Mesenchymal stem cell (in vitro differentiated cells and primary cell): Measurements from ENCODE around the gene DLG4.

Experiments used
- DNase-seq: peaks from one replicate; pipeline ENCODE4 v3.0.0-alpha.2; 2013
- H2AFZ ChIP-seq: one replicate; pipeline ENCODE4 v1.6.1; 2013; ENCODE audit warnings: low read depth, mild to moderate bottlenecking, control low read depth, inconsistent platforms, low read length, moderate library complexity
- H2AK5ac ChIP-seq: 2 replicates; pipeline ENCODE4 v1.6.1; 2013; ENCODE audit warnings: low read length, moderate library complexity, mild to moderate bottlenecking, inconsistent platforms; ENCODE audit not compliant: severe bottlenecking
- H2BK120ac ChIP-seq: one replicate; pipeline ENCODE4 v1.6.1; 2013; ENCODE audit warnings: low read depth, mild to moderate bottlenecking, inconsistent platforms, low read length, moderate library complexity
- H2BK12ac ChIP-seq, 2 experiments: one replicate each; pipeline ENCODE4 v1.6.1; 2013; ENCODE audit warnings: inconsistent platforms in 2 of 2, low read length in 2 of 2, mild to moderate bottlenecking in 2 of 2, moderate library complexity in 2 of 2, control low read depth in 1 of 2
- H2BK15ac ChIP-seq: one replicate; pipeline ENCODE4 v1.6.1; 2013; ENCODE audit warnings: mild to moderate bottlenecking, low read depth, inconsistent platforms; ENCODE audit not compliant: poor library complexity, severe bottlenecking
- H2BK5ac ChIP-seq: 2 replicates; pipeline ENCODE4 v1.6.1; 2013; ENCODE audit warnings: low read depth, mild to moderate bottlenecking, low read length, control low read depth, inconsistent platforms; ENCODE audit not compliant: poor library complexity, severe bottlenecking
- H3K14ac ChIP-seq, 2 experiments: one replicate each; pipeline ENCODE4 v1.6.1; 2013; ENCODE audit warnings: inconsistent platforms in 2 of 2, low read length in 2 of 2, control low read depth in 1 of 2, mild to moderate bottlenecking in 1 of 2, moderate library complexity in 1 of 2
- H3K18ac ChIP-seq, 2 experiments: one replicate each; pipeline ENCODE4 v1.6.1; 2013; ENCODE audit warnings: inconsistent platforms in 2 of 2, low read length in 2 of 2, control low read depth in 1 of 2, low read depth in 1 of 2, mild to moderate bottlenecking in 1 of 2
- H3K23ac ChIP-seq, 2 experiments: one replicate each; pipeline ENCODE4 v1.6.1; 2013; ENCODE audit warnings: inconsistent platforms in 2 of 2, low read length in 2 of 2, mild to moderate bottlenecking in 2 of 2, moderate library complexity in 2 of 2, control low read depth in 1 of 2
- H3K27ac ChIP-seq: 2 replicates; pipeline ENCODE4 v1.5.1; 2013; ENCODE audit warnings: mild to moderate bottlenecking, moderate library complexity, low read length, control low read depth, inconsistent platforms; ENCODE audit not compliant: poor library complexity, severe bottlenecking
- H3K27me3 ChIP-seq, 2 experiments: 2 replicates each; pipeline versions ENCODE4 v1.6.1 to v1.7.0; 2013; ENCODE audit warnings: low read length in 2 of 2, mild to moderate bottlenecking in 2 of 2, moderate library complexity in 2 of 2, control low read depth in 1 of 2, inconsistent platforms in 1 of 2; ENCODE audit not compliant: control insufficient read depth in 1 of 2, insufficient read depth in 1 of 2
- H3K36me3 ChIP-seq, 2 experiments: 2 replicates each; pipeline versions ENCODE4 v1.6.1 to v1.7.0; 2013; ENCODE audit warnings: low read length in 2 of 2, control low read depth in 1 of 2, inconsistent platforms in 1 of 2, low read depth in 1 of 2, mild to moderate bottlenecking in 1 of 2; ENCODE audit not compliant: insufficient read depth in 2 of 2, control insufficient read depth in 1 of 2
- H3K4ac ChIP-seq, 2 experiments: one replicate each; pipeline ENCODE4 v1.6.1; 2013; ENCODE audit warnings: inconsistent platforms in 2 of 2, low read length in 2 of 2, mild to moderate bottlenecking in 2 of 2, moderate library complexity in 2 of 2, control low read depth in 1 of 2, low read depth in 1 of 2
- H3K4me1 ChIP-seq: 2 replicates; pipeline ENCODE4 v1.6.1; 2013; ENCODE audit warnings: low read depth, low read length, control low read depth; ENCODE audit not compliant: control insufficient read depth, insufficient read depth
- H3K4me2 ChIP-seq: 2 replicates; pipeline ENCODE4 v1.6.1; 2013; ENCODE audit warnings: low read length, mild to moderate bottlenecking, inconsistent platforms; ENCODE audit not compliant: poor library complexity, severe bottlenecking
- H3K4me3 ChIP-seq, 2 experiments: 2 replicates each; pipeline versions ENCODE4 v1.5.1 to v1.7.0; 2013; ENCODE audit warnings: low read length in 2 of 2, mild to moderate bottlenecking in 2 of 2, control low read depth in 1 of 2, low read depth in 1 of 2; ENCODE audit not compliant: insufficient read depth in 1 of 2
- H3K79me1 ChIP-seq: replicated peaks from 2 replicates; pipeline ENCODE4 v1.6.1; 2013; ENCODE audit warnings: mild to moderate bottlenecking, control low read depth, low read length, inconsistent platforms; ENCODE audit not compliant: poor library complexity, severe bottlenecking
- H3K9ac ChIP-seq: 2 replicates; pipeline ENCODE4 v1.7.0; 2013; ENCODE audit warnings: mild to moderate bottlenecking, low read length, moderate library complexity
- H3K9me3 ChIP-seq: 2 replicates; pipeline ENCODE4 v1.7.0; 2013; ENCODE audit warnings: mild to moderate bottlenecking, low read length; ENCODE audit not compliant: control insufficient read depth
- H4K8ac ChIP-seq: one replicate; pipeline ENCODE4 v1.6.1; 2013; ENCODE audit warnings: inconsistent platforms, mild to moderate bottlenecking, low read length, moderate library complexity
- H4K91ac ChIP-seq: one replicate; pipeline ENCODE4 v1.6.1; 2013; ENCODE audit warnings: mild to moderate bottlenecking, low read length, inconsistent platforms
- WGBS: methylation state at CpG from one replicate; pipeline ENCODE4 v1.1.7; 2013; ENCODE audit warnings: mixed read lengths; 5-methylcytosine and 5-hydroxymethylcytosine counted together

The DLG4 gene

GRCh38 chr17:7237266-7237760 lies 17.7 kb upstream of the DLG4 start:
- Histone ChIP-seq H3K9ac (peak overlapping the region; percentile 82), H3K27ac (peak overlapping the region; percentile 77), H4K91ac (no peak overlapping the region), H4K8ac (no peak overlapping the region), H3K23ac (no peak overlapping the region), H3K4ac (peak overlapping the region in 1 of 2 experiments; percentile 76), H3K4me2 (peak overlapping the region; percentile 56), H3K36me3 (peaks cover 34 to 44% of the 10 kb centered on the region in 2 experiments), H3K79me1 (peaks cover 6% of the 10 kb centered on the region), H3K9me3 (no peaks in the 10 kb centered on the region), H3K4me1 (peaks cover 35% of the 10 kb centered on the region), H3K4me3 (peak overlapping the region; percentile 79 to 96), H3K18ac (peak overlapping the region; percentile 16 to 46), H2BK120ac (no peak overlapping the region), H3K14ac (peak overlapping the region in 1 of 2 experiments; percentile 91), H2BK5ac (no peak overlapping the region), H2BK15ac (no peak overlapping the region), H3K27me3 (no peaks in the 10 kb centered on the region), H2AFZ (no peak overlapping the region), H2AK5ac (peak overlapping the region; percentile 66), H2BK12ac (peak overlapping the region in 1 of 2 experiments; percentile 15)
- WGBS, result 50% methylated on average over 5 of the region's 6 CpGs
- DNase-seq, result no peak

- no peak overlapping the region for H2AFZ ChIP-seq
- WGBS, result 94% methylated on average over 6 of the region's 6 CpGs
- H2AK5ac ChIP-seq, result no peak overlapping the region
- peak overlapping the region; percentile 56 for H3K4me2 ChIP-seq
- no peak overlapping the region for H2BK15ac ChIP-seq
- H3K27ac ChIP-seq, result peak overlapping the region; percentile 77
- no peak overlapping the region for H4K91ac ChIP-seq
- no peaks in the 10 kb centered on the region for H3K27me3 ChIP-seq
- H2BK5ac ChIP-seq, result no peak overlapping the region
- H4K8ac ChIP-seq, result no peak overlapping the region
- no peak overlapping the region for H3K14ac ChIP-seq
- DNase-seq, result no peak
- no peak overlapping the region for H2BK12ac ChIP-seq
- H3K36me3 ChIP-seq, result peaks cover 34 to 44% of the 10 kb centered on the region in 2 experiments
- H3K23ac ChIP-seq, result no peak overlapping the region
- H3K79me1 ChIP-seq, result peaks cover 6% of the 10 kb centered on the region
- no peak overlapping the region for H3K4ac ChIP-seq
- no peaks in the 10 kb centered on the region for H3K9me3 ChIP-seq
- no peak overlapping the region for H3K18ac ChIP-seq
- H3K4me3 ChIP-seq, result peak overlapping the region in 1 of 2 experiments; percentile 79
- H2BK120ac ChIP-seq, result no peak overlapping the region
- peak overlapping the region; percentile 82 for H3K9ac ChIP-seq
- H3K4me1 ChIP-seq, result peaks cover 37% of the 10 kb centered on the region
These were observed 17.2 kb upstream of the DLG4 start for GRCh38 chr17:7236808-7237207.

- no peaks in the 10 kb centered on the region for H3K9me3 ChIP-seq
- no peak overlapping the region for H3K14ac ChIP-seq
- H3K4me3 ChIP-seq, result peak overlapping the region in 1 of 2 experiments; percentile 99
- peak overlapping the region in 1 of 2 experiments; percentile 23 for H3K23ac ChIP-seq
- H3K18ac ChIP-seq, result peak overlapping the region in 1 of 2 experiments; percentile 50
- H3K27me3 ChIP-seq, result no peaks in the 10 kb centered on the region
- H4K91ac ChIP-seq, result no peak overlapping the region
- H2BK12ac ChIP-seq, result peak overlapping the region in 1 of 2 experiments; percentile 15
- 86% methylated on average over 20 of the region's 22 CpGs for WGBS
- H3K9ac ChIP-seq, result peak overlapping the region; percentile 100
- H2AFZ ChIP-seq, result no peak overlapping the region
- peaks cover 34 to 40% of the 10 kb centered on the region in 2 experiments for H3K36me3 ChIP-seq
- peak overlapping the region; percentile 15 for H3K4me2 ChIP-seq
- H3K27ac ChIP-seq, result peak overlapping the region; percentile 24
- peaks cover 37% of the 10 kb centered on the region for H3K4me1 ChIP-seq
- H3K4ac ChIP-seq, result no peak overlapping the region
- H4K8ac ChIP-seq, result no peak overlapping the region
- peaks cover 6% of the 10 kb centered on the region for H3K79me1 ChIP-seq
- DNase-seq, result peak; percentile 65
- no peak overlapping the region for H2BK5ac ChIP-seq
- H2BK120ac ChIP-seq, result no peak overlapping the region
- H2BK15ac ChIP-seq, result no peak overlapping the region
- H2AK5ac ChIP-seq, result no peak overlapping the region
These were observed 16.3 kb upstream of the DLG4 start for GRCh38 chr17:7235693-7236665.
